H1 (cell line): ENCODE data around the gene TTC4. TPM values are rescaled to one million over a fixed set of nuclear protein-coding genes. Genes with fewer than 3 reads are reported as not detected.

ENCODE experiments used
- ASH2L ChIP-seq: fragments of 200-600, 300-600 bp; sonication (generic); IDR thresholded peaks from one replicate; pipeline ENCODE4 v1.7.1; 2017; ENCODE audit warnings: low read length
- BACH1 ChIP-seq: IDR thresholded peaks from 2 replicates; pipeline ENCODE4 v1.6.1; 2012; ENCODE audit warnings: low read length, improper control_type of control experiment
- CEBPB ChIP-seq: IDR thresholded peaks from 2 replicates; pipeline ENCODE4 v1.6.1; 2012; ENCODE audit warnings: low read depth, low read length
- CHD1 ChIP-seq: IDR thresholded peaks from 2 replicates; pipeline ENCODE4 v1.6.1; 2012; ENCODE audit warnings: low read depth, low read length, improper control_type of control experiment
- CREB1 ChIP-seq: IDR thresholded peaks from 2 replicates; pipeline ENCODE4 v1.6.1; 2012; ENCODE audit warnings: inconsistent platforms
- CTBP2 ChIP-seq: IDR thresholded peaks from 2 replicates; pipeline ENCODE4 v1.7.0; 2011; ENCODE audit warnings: borderline replicate concordance, mild to moderate bottlenecking, moderate library complexity, mixed read lengths, low read length; ENCODE audit not compliant: insufficient read depth, insufficient read length
- EZH2 ChIP-seq: fragments of 200-600 bp; sonication (generic); IDR thresholded peaks from 2 replicates; pipeline ENCODE4 v1.7.1; 2012; ENCODE audit warnings: low read depth, mild to moderate bottlenecking, moderate library complexity, low read length, inconsistent platforms; ENCODE audit not compliant: severe bottlenecking
- HDAC6 ChIP-seq: IDR thresholded peaks from one replicate; pipeline ENCODE4 v1.7.1; 2012; ENCODE audit warnings: low read depth, mild to moderate bottlenecking, inconsistent platforms, low read length, moderate library complexity
- KDM1A ChIP-seq: fragments of 200-600, 300-600 bp; sonication (generic); IDR thresholded peaks from 2 replicates; pipeline ENCODE4 v1.7.1; 2016; ENCODE audit warnings: mild to moderate bottlenecking, low read length, borderline replicate concordance
- MAFK ChIP-seq: IDR thresholded peaks from 2 replicates; pipeline ENCODE4 v1.6.1; 2012; ENCODE audit warnings: low read depth, mild to moderate bottlenecking, improper control_type of control experiment, low read length
- NANOG ChIP-seq: IDR thresholded peaks from 2 replicates; pipeline ENCODE4 v1.6.1; 2011; ENCODE audit warnings: low read length, low read depth, mild to moderate bottlenecking, inconsistent platforms; ENCODE audit not compliant: insufficient read depth, poor library complexity, severe bottlenecking
- NRF1 ChIP-seq: IDR thresholded peaks from 2 replicates; pipeline ENCODE4 v1.6.1; 2011; ENCODE audit warnings: mild to moderate bottlenecking, low read depth, low read length, improper control_type of control experiment
- POLR2A ChIP-seq, 2 experiments: IDR thresholded peaks; 1 replicate in 1 of 2; 2 replicates in 1 of 2; pipeline ENCODE4 v1.6.1; 2011; ENCODE audit warnings: low read depth in 2 of 2, low read length in 2 of 2, mild to moderate bottlenecking in 2 of 2; ENCODE audit errors: control extremely low read depth in 1 of 2
- RAD21 ChIP-seq, 2 experiments: IDR thresholded peaks in 1 of 2; conservative IDR thresholded peaks in 1 of 2; 2 replicates each; pipeline ENCODE4 v1.6.1; 2011; ENCODE audit warnings: low read depth in 2 of 2, low read length in 2 of 2, improper control_type of control experiment in 1 of 2, inconsistent platforms in 1 of 2, mild to moderate bottlenecking in 1 of 2, moderate library complexity in 1 of 2
- RBBP5 ChIP-seq: IDR thresholded peaks from 2 replicates; pipeline ENCODE4 v1.7.1; 2012; ENCODE audit warnings: low read depth, mild to moderate bottlenecking, inconsistent platforms, low read length, moderate library complexity, borderline replicate concordance
- SIN3A ChIP-seq, 2 experiments: IDR thresholded peaks in 1 of 2; conservative IDR thresholded peaks in 1 of 2; 2 replicates each; pipeline ENCODE4 v1.6.1; 2011 to 2012; ENCODE audit warnings: low read length in 2 of 2, improper control_type of control experiment in 1 of 2, low read depth in 1 of 2, mild to moderate bottlenecking in 1 of 2
- SIRT6 ChIP-seq: IDR thresholded peaks from one replicate; pipeline ENCODE4 v1.7.1; 2012; ENCODE audit warnings: low read length, inconsistent platforms
- SIX5 ChIP-seq: IDR thresholded peaks from 2 replicates; pipeline ENCODE4 v1.6.1; 2011; ENCODE audit warnings: mild to moderate bottlenecking, low read depth, low read length
- SP1 ChIP-seq: IDR thresholded peaks from 2 replicates; pipeline ENCODE4 v1.6.1; 2011; ENCODE audit warnings: low read depth, low read length
- SP2 ChIP-seq: IDR thresholded peaks from 2 replicates; pipeline ENCODE4 v1.6.1; 2012; ENCODE audit warnings: mild to moderate bottlenecking, low read length, inconsistent platforms
- ZNF274 ChIP-seq: IDR thresholded peaks from 2 replicates; pipeline ENCODE4 v1.7.0; 2012; ENCODE audit warnings: low read length, borderline replicate concordance; ENCODE audit errors: extremely low read depth
- polyA plus RNA-seq, 7 experiments: library from polyadenylated mRNA; depleted of rRNA in 3 of 7; stranded (reverse) in 5 of 7; unstranded in 2 of 7; fragments of >200 nt in 5 of 7; fragments of 200-250 nt in 2 of 7; gene quantifications; 1 replicate in 5 of 7; 2 replicates in 1 of 7; 4 replicates in 1 of 7; pipeline versions ENCODE4 v1.2.1 to v1.2.3, GENCODE V29; 2011 to 2013; ENCODE audit warnings: missing spikeins in 2 of 7, mixed read lengths in 2 of 7
- total RNA-seq: library from RNA; stranded (reverse); fragmentation: NEBNext Ultra II Directional; extraction: Animal tissue kit (Norgen Biotek cat#: 25700); gene quantifications from 2 replicates; pipeline ENCODE4 v1.2.1, GENCODE V29; 2021
- TF ChIP-seq, protein P1 (sequence below): IDR thresholded peaks from 2 replicates; pipeline ENCODE4 v1.6.1; 2012; ENCODE audit warnings: inconsistent platforms
- TF ChIP-seq, protein P2 (sequence below): IDR thresholded peaks from 2 replicates; pipeline ENCODE4 v1.6.1; 2011; ENCODE audit warnings: low read length, improper control_type of control experiment

TTC4 gene
- total and polyA plus RNA-seq, 2 of the 8 experiments (the other 6 are each of a cell fraction or from before 2014, with no cell fraction given), result 21.0 to 25.1 TPM

DNA sequence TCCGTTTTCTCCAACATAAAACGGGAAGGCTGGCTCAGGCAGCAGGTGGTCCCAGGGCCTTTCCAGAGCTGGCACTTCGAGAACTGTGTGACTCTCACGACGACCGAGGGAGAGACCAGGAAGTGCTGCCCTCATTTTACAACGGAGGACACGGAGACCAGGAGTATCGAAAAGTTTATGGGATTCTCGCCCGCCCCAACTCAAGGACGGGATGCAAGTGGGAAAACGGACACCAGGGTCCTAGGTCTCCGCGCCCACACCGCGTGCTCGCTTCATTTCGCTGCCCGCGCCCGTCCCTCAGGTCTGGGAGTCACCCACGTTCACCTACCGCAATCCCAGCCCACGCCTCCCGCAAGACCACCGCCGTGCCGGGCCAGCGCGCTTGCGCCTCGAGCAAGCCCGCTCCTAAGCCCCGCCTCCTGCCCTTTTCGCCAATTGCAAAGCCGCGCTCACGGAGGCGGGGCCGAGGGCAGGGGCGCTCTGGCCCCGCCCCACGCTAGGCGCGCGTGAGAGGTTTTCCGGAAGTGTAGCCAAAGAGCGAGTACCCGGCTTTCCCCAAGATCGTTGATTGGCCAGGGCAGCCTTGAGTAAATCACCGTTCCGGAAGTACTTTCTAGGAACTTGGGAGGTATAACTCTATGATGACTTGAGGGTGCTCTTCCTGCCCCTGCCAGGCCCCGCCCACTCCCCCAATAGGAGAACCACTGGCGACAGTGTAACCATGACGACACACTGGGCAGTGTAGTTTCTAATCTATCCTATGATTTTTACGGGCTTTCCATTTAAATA, 48.7 kb downstream of the TTC4 start, which contains the start of gene PARS2 (continued):
- TF ChIP-seq RAD21 (IDR thresholded peaks at IDR 0.05 in 1 of 2, conservative IDR thresholded peaks at IDR 0.05 in 1 of 2; ENCODE audit: low read depth in 2 of 2, low read length in 2 of 2) (no peak; a peak in 1 of 4 replicates), NRF1 (peak; percentile 36), CTBP2 (no peak), CEBPB (no peak), SP1 (peak; percentile 82), ASH2L (peak; percentile 63), KDM1A (no peak), HDAC6 (no peak), NANOG (peak; percentile 38), SIN3A (conservative IDR thresholded peaks at IDR 0.05 in 1 of 2, IDR thresholded peaks at IDR 0.05 in 1 of 2; ENCODE audit: low read depth in 1 of 2, low read length in 2 of 2) (no peak), SP2 (peak; percentile 90), CHD1 (no peak), ZNF274 (no peak), POLR2A (IDR thresholded peaks at IDR 0.05; ENCODE audit: control extremely low read depth in 1 of 2, low read depth in 2 of 2, low read length in 2 of 2) (peak; percentile 77 to 96), SIRT6 (no peak), CREB1 (peak; percentile 12; the same call in 1 of the 2 replicates), BACH1 (peak; percentile 24; the same call in 1 of the 2 replicates), RBBP5 (peak; percentile 62; the same call in 1 of the 2 replicates), SIX5 (no peak), EZH2 (no peak), MAFK (no peak)
- TF ChIP-seq, protein P1, sequence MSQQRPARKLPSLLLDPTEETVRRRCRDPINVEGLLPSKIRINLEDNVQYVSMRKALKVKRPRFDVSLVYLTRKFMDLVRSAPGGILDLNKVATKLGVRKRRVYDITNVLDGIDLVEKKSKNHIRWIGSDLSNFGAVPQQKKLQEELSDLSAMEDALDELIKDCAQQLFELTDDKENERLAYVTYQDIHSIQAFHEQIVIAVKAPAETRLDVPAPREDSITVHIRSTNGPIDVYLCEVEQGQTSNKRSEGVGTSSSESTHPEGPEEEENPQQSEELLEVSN, result no peak
- TF ChIP-seq, protein P2, sequence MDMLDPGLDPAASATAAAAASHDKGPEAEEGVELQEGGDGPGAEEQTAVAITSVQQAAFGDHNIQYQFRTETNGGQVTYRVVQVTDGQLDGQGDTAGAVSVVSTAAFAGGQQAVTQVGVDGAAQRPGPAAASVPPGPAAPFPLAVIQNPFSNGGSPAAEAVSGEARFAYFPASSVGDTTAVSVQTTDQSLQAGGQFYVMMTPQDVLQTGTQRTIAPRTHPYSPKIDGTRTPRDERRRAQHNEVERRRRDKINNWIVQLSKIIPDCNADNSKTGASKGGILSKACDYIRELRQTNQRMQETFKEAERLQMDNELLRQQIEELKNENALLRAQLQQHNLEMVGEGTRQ, result no peak
